KOPT-K1 (cell line): ENCODE results near the gene IPO4.
A peak's percentile ranks its signal among the peaks of the same experiment; 100 is the strongest.

ENCODE experiments used
- H3K27ac ChIP-seq: fragments of 200-600 bp; sonication (generic); 2 replicates; pipeline ENCODE4 v1.5.1; 2016; ENCODE audit warnings: antibody characterized with exemption, mild to moderate bottlenecking, low read depth, low read length; ENCODE audit not compliant: poor library complexity, severe bottlenecking
- H3K36me3 ChIP-seq: fragments of 200-600 bp; sonication (generic); 2 replicates; pipeline ENCODE4 v1.5.1; 2017; ENCODE audit warnings: antibody characterized with exemption, mild to moderate bottlenecking, low read length, moderate library complexity; ENCODE audit not compliant: insufficient read depth
- H3K9me3 ChIP-seq: fragments of 200-600 bp; sonication (generic); 2 replicates; pipeline ENCODE4 v1.5.1; 2017; ENCODE audit warnings: antibody characterized with exemption, low read length, mild to moderate bottlenecking; ENCODE audit not compliant: insufficient read depth, poor library complexity, severe bottlenecking

Gene IPO4

DNA sequence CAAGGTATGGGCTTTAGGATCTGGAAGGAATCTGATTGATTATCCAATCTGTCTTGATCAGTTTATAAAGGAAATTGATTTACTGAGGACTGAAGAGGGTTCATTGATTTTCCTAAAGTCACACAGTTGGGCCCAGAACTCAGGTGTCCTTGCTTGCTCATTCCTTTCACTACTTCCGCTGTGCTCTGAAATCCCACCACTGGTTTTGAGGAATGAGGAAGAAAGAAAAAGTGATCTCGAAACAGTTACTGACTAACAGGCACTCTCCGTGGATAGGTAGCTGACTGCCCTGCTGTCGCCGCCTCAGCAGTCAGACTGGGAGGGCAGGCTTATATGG is 58.3 kb downstream of the IPO4 start, which contains the start of gene FITM1:
FITM1 (plus strand) TSS at position 280 of the 337 bp plus-strand sequence. CDS start 905 bp downstream, outside the sequence.
- Histone ChIP-seq H3K27ac (peak within 1 kb of the TSS; percentile 19), H3K9me3 (no peaks in the 10 kb centered on the region), H3K36me3 (no peaks in the 10 kb centered on the region)
